Stimulated activated CD4-positive, alpha-beta T cell treated with anti-CD3 and anti-CD28 coated beads, TNF-alpha, amount 100 ng/mL, for 48 hours (primary cell): Measurements from ENCODE around the gene ADCY9.
"Not testable (repeated sequence)": the region's sequence is repeated elsewhere in the genome, so short reads cannot be mapped to it uniquely, and the experiment has no call there.

Source experiments
- DNase-seq, 3 donors: peaks; one replicate each; pipeline ENCODE4 v3.0.0-alpha.2; 2020; ENCODE audit warnings: low read depth in 3 of 3

ADCY9 gene

DNA sequence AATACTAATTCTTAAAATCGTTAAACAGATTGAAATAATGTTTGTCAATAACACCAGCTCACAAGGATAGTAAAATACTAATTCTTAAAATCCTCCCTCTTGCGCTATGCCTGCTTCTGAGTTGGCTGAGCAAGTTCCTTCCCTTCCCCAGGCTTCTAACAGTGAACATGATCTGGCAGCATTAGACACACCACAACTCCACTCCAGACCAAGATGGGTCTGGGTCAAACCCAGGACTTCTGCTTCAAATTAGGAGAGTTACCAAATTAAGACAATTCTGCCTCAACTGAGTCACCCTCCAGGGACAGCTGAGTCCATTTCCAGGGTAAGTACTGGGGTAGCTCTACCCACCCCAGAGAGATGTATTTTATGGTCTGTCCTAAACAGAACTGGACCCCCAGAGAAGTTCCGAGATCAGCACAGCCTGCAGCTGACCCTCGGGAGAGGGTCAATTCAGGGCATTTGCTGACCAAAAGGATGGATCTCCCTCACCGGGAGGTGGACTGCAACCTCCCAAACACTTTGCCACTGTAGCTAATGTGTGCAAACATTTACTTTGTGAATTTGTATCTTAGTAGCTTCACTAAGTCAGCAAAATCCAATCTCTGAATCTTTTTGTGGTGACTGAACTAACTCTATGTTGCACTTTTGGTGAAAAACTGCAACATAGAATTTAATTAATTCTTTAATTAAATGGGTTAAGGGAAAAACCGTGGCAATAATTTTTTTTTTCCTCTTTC is 48.8 kb downstream of the ADCY9 start:
- no peak for DNase-seq

GRCh38 chr16:4064950-4065352 is 51.3 kb downstream of the ADCY9 start:
- DNase-seq, result no peak

- DNase-seq, result no peak
These were observed 53.9 kb downstream of the ADCY9 start for GRCh38 chr16:4062212-4062802.

DNA sequence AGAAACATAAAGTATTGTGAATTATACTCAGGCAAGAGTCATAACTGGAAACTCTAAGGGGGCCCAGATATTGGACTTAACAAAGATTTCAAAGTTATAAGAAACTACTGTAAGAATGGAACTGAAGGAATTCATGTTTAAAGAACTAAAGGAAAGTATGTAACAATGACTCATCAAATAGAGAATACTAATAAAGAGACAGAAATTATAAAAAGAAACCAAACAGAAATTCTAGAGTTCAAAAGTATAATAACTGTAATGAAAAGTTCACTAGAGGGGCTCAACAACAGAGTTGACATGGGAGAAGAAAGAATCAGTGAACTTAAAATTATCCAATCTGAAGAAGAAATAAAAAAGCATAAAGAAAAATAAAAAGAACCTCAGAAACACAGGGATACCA is 55.4 kb downstream of the ADCY9 start:
- DNase-seq, result no peak

- no peak for DNase-seq
These were observed 56.2 kb downstream of the ADCY9 start for GRCh38 chr16:4060009-4060408.

GRCh38 chr16:4058386-4058785 is 57.9 kb downstream of the ADCY9 start:
- no peak for DNase-seq

GRCh38 chr16:4057439-4057877 is 58.8 kb downstream of the ADCY9 start:
- DNase-seq, result no peak

- DNase-seq, result no peak
These were observed 59.8 kb downstream of the ADCY9 start for GRCh38 chr16:4056161-4057105.

DNA sequence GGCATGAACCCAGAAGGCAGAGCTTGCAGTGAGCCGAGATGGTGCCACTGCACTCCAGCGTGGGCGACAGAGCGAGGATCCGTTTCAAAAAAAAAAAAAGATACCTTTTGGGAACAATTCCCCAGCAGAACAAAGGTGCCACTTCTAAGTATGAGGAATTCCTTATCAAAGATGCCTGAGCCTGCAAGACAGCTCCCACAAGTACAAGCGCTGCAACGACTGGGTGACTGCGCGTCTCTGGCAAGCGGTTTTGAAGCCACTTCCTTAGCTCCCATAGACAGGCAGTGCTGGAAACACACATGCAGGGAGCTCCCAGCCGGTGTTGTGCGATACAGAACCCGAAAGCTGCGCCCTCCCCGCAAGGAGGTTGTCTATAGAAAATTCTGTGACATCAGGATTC is 60.5 kb downstream of the ADCY9 start:
- DNase-seq, result no peak

DNA sequence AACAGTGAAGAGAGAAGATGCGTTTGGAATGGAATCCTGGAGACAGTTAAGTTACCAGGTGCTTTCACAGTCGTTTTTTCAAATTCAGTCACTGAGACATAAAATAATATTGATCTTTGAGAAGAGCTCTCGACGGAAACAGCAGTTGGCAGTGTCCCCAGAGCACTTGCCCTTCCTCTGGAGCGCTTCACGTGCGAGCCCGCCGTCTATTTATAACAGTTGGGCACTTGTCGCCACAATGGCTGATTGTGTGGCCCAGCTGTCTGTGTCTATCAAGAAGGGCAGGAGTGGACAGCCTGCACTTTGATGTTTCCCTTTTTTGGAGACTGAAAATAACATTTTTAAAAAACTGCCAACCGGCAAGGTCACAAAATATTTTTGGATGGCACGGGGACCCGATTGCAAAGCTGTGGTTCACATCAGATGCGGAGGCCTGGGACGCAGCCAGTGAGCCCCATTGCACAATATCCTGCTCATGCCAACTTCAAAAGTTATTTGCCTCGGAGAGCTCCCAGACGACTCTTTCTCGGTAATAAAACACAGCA is 62.9 kb downstream of the ADCY9 start:
- no peak for DNase-seq

GRCh38 chr16:4052801-4053293 is 63.4 kb downstream of the ADCY9 start:
- no peak for DNase-seq

DNA sequence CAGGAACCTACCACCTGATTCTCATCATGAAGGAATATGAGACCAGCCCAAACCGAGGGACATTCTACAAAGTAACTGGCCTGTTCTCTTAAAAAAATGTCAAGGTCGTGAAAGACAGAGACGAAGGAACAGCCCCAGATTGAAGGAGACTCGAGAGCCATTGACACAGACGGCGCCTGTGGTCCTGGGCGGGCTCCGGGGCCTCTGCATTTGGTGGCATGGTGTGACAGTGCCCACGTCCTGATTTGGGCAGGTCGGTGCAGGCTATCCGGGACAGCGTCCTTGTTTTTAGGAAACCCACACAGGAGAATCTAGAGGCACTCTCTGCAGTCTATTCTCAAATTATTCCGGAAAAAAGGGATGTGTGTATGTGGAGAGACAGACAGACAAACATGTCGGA is 64.1 kb downstream of the ADCY9 start:
- no peak for DNase-seq

DNA sequence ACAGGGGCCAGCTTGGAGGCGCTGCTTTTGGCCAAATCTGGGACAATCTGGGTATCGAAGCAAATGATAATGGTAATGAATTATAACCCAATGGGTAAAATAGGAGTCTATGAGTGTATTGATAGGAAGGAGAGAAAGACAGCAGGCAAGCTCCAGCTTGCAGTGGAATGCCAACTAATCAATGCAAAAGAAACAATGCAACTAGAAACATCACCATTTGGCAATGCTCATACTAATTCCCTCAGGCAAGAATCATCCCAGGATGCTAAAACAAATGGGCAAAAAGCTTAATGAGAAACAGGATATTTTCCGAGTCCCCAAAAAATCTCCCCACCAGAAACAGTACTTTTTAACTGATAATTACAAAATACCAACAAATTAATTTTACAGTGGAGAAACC is 64.7 kb downstream of the ADCY9 start:
- no peak for DNase-seq

DNA sequence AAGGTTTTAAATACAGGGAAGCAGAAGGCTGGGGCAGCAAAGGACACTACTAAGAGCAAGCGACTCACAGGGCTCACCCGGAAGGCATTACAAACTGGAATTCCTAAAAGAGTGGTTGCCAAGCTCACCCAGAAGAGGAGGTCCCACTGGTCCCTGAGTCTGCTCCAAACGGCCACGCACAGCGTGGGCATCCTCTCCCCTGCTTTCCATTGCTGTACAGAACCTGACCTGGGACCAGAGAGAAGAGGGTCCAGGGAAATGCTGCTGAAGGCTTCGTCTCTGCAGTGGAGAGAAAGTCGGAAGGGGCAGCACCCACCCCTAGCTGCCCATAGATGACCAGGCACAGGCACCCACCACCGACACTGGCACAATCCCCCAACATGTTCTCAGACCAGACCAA is 67.2 kb downstream of the ADCY9 start:
- DNase-seq, result no peak

- DNase-seq, result no peak
These were observed 67.8 kb downstream of the ADCY9 start for GRCh38 chr16:4048481-4048880.

DNA sequence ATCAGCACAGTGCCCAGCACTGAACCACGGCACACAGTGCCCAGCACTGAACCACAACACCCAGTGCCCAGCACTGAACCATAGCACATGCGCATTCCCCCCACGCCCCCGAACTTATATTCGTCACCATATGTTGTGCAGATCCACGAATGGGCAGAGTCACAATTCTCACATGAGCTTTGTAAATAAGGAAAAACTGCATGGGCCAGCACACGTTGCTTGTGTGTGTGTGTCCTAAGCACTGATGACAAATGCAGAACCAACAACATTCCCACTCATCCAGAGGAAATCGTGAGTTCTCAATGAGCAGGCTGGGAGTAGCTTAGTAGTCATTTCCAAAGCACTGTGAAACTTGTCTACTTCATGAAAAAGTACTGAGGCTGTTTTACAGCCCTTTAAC is 70.0 kb downstream of the ADCY9 start:
- no peak for DNase-seq

GRCh38 chr16:4045561-4045960 is 70.7 kb downstream of the ADCY9 start:
- DNase-seq, result not testable (repeated sequence)

- DNase-seq, result no peak
These were observed 73.7 kb downstream of the ADCY9 start for GRCh38 chr16:4042581-4042980.

DNA sequence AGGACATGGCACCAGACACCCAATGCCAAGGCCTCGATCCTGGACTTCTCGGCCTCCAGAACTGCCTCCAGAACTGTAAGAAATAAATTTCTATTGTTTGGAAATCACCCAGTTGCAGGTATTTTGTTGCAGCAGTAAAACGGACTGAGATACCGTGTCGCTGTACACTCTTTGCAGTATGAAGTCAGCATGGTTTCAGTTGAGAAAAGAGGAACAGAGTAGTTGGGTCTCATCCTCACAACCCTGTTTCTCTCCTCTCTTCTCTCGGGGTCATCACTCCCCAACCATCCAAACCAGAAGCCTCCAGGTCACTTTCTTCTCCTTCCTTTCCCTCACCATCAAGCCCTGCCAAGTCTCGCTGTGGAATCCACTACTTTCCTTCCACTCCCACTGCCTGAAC is 77.8 kb downstream of the ADCY9 start:
- DNase-seq, result no peak

- not testable (repeated sequence) for DNase-seq
These were observed 79.3 kb downstream of the ADCY9 start for GRCh38 chr16:4036952-4037351.

DNA sequence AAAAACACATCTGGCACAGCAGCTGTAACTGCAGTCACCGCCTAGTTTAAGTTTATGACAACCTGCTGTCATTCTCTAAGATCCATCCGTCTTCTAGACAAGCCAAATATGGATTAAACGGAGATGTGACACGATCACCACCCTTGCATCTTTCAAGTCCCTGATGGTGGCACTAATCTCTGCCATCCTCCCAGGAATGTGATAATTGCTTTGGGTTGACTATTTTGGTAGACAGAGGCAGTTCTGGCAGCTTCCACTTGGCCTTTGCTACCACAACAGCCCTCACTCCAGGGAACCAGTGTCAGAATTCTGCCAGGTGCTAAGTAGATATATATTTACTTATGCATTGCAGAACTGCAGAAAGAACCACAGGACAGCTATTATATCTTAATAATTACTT is 81.3 kb downstream of the ADCY9 start:
- no peak for DNase-seq

DNA sequence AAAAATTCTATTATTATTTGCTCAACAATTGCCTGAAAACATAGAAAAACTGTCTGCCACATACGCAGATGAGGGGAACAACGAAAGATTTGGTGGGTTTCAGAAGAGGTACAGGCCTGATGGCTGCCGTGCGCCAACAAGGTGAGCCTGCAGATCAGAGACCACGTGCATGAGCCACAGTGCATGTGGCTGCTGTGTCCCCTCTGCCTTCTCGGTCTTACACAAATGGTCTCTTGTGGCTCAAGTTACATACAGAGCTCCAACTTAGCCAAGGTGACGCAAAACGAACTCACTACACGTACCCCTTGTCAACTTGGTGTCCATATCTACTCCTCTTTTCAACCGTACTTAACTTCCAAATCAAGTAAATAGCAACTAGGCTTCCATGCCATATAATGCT is 82.3 kb downstream of the ADCY9 start:
- no peak for DNase-seq
